GM18909 (cell line): Measurements from ENCODE around the gene AKNA.

Experiments used
- ATAC-seq: cut with Tn5 transposase; IDR thresholded peaks from one replicate; pipeline ENCODE4 v1.9.1; 2021; ENCODE audit warnings: mild to moderate bottlenecking; ENCODE audit not compliant: unreplicated experiment, poor library complexity

Gene AKNA

GRCh38 chr9:114418053-114418452 lies 30.3 kb upstream of the AKNA start:
- ATAC-seq: no peak

GRCh38 chr9:114417511-114417910 lies 29.7 kb upstream of the AKNA start:
- no peak for ATAC-seq

- no peak for ATAC-seq
These were observed 29.1 kb upstream of the AKNA start for GRCh38 chr9:114416906-114417305.

GRCh38 chr9:114416290-114416689 lies 28.5 kb upstream of the AKNA start:
- ATAC-seq: no peak

GRCh38 chr9:114414346-114414745 lies 26.6 kb upstream of the AKNA start:
- no peak for ATAC-seq

- ATAC-seq: no peak
These were observed 26.1 kb upstream of the AKNA start for GRCh38 chr9:114413861-114414301.

GRCh38 chr9:114412048-114412683 lies 24.4 kb upstream of the AKNA start:
- no peak for ATAC-seq

GRCh38 chr9:114411452-114411851 lies 23.7 kb upstream of the AKNA start:
- ATAC-seq: no peak

- no peak for ATAC-seq
These were observed 23.1 kb upstream of the AKNA start for GRCh38 chr9:114410910-114411309.

GRCh38 chr9:114409842-114410241 lies 22.1 kb upstream of the AKNA start:
- ATAC-seq: no peak

- no peak for ATAC-seq
These were observed 21.5 kb upstream of the AKNA start for GRCh38 chr9:114409103-114409780.

- no peak for ATAC-seq
These were observed 20.9 kb upstream of the AKNA start for GRCh38 chr9:114408645-114409044.

GRCh38 chr9:114407889-114408288 lies 20.1 kb upstream of the AKNA start:
- no peak for ATAC-seq

- ATAC-seq: no peak
These were observed 18.7 kb upstream of the AKNA start for GRCh38 chr9:114406441-114406840.

GRCh38 chr9:114405294-114406034 lies 17.7 kb upstream of the AKNA start:
- ATAC-seq: peak; percentile 92

- ATAC-seq: no peak
These were observed 16.7 kb upstream of the AKNA start for GRCh38 chr9:114404531-114404930.

- ATAC-seq: no peak
These were observed 15.5 kb upstream of the AKNA start for GRCh38 chr9:114403153-114403756.

- ATAC-seq: no peak
These were observed 13.6 kb upstream of the AKNA start for GRCh38 chr9:114401344-114401743.

GRCh38 chr9:114400772-114401171 lies 13.0 kb upstream of the AKNA start:
- no peak for ATAC-seq

GRCh38 chr9:114400219-114400618 lies 12.4 kb upstream of the AKNA start:
- ATAC-seq: no peak

- ATAC-seq: no peak
These were observed 11.6 kb upstream of the AKNA start for GRCh38 chr9:114399381-114399780.
